Activated B cell treated with CpG ODN at 0.5 μM for 24 hours (primary cell): Measurements from ENCODE around the gene CHMP3. TPM values are rescaled to one million over a fixed set of nuclear protein-coding genes. Genes with fewer than 3 reads are reported as not detected.

Experiments
- ATAC-seq: fragments of 200-7000 bp; cut with Tn5 transposase; one replicate; pipeline ENCODE4 v1.10.0; 2021; ENCODE audit warnings: low read depth, mild to moderate bottlenecking, moderate library complexity
- CTCF ChIA-PET: fragments of 350-600 bp; sonication (Branson Sonifier 250); formaldehyde crosslinking; loops from one replicate; lab custom pipeline; 2021; ENCODE audit warnings: antibody characterized with exemption; lab: Charles Lee
- POLR2A ChIA-PET: fragments of 350-600 bp; sonication (Branson Sonifier 250); formaldehyde crosslinking; loops from one replicate; lab custom pipeline; 2021; ENCODE audit warnings: antibody characterized with exemption; lab: Charles Lee
- DNase-seq: peaks from one replicate; pipeline ENCODE4 v3.0.0; 2022
- H3K27ac Mint-ChIP-seq: one replicate; pipeline ENCODE4 v1.8.0; 2020; ENCODE audit warnings: mixed read lengths
- H3K27me3 Mint-ChIP-seq: one replicate; pipeline ENCODE4 v1.8.0; 2021; ENCODE audit warnings: mixed read lengths
- H3K36me3 Mint-ChIP-seq: one replicate; pipeline ENCODE4 v1.8.0; 2021; ENCODE audit warnings: low read depth, mixed read lengths
- H3K4me1 Mint-ChIP-seq: one replicate; pipeline ENCODE4 v1.8.0; 2021; ENCODE audit warnings: mixed read lengths
- H3K4me3 Mint-ChIP-seq: one replicate; pipeline ENCODE4 v1.8.0; 2020; ENCODE audit warnings: mild to moderate bottlenecking, mixed read lengths
- H3K9me3 Mint-ChIP-seq: one replicate; pipeline ENCODE4 v1.8.0; 2020; ENCODE audit warnings: mixed read lengths
- CTCF ChIP-seq: fragments of 200-600 bp; IDR thresholded peaks from one replicate; pipeline ENCODE4 v1.8.0; 2022; ENCODE audit warnings: antibody characterized with exemption, mild to moderate bottlenecking
- intact Hi-C: fragments of 100-400 bp; cut with micrococcal nuclease; formaldehyde crosslinking; loops from one replicate; pipeline ENCODE4 v1.15.1; 2024
- total RNA-seq: library from RNA; stranded (reverse); gene quantifications from 2 replicates; pipeline ENCODE4 v1.2.3, GENCODE V29; 2022

Gene CHMP3
- total RNA-seq, 1 donor from 2014 or later: 61.4 TPM

- intact Hi-C loops: no loop called here
- H3K27ac Mint-ChIP-seq: no peak overlapping the region
- DNase-seq (no peak), ATAC-seq (no peak)
- no peaks in the 10 kb centered on the region for H3K4me1 Mint-ChIP-seq
- CTCF ChIA-PET: interaction anchor here (0.7 kb wide), 1 partner anchor 204 kb away, joined by 3 read pairs; no protein-coding TSS in a partner anchor
- POLR2A ChIA-PET: interaction anchor here (1.0 kb wide), 1 partner anchor 12 kb away, joined by 3 read pairs; no protein-coding TSS in a partner anchor
- H3K36me3 Mint-ChIP-seq: peaks cover 90% of the 10 kb centered on the region
- no peak overlapping the region for H3K4me3 Mint-ChIP-seq
- H3K9me3 Mint-ChIP-seq: no peaks in the 10 kb centered on the region
- H3K27me3 Mint-ChIP-seq: no peaks in the 10 kb centered on the region
- TF ChIP-seq CTCF: no peak
These were observed 109.0 kb downstream of the CHMP3 start for GRCh38 chr2:86454238-86454637.

DNA sequence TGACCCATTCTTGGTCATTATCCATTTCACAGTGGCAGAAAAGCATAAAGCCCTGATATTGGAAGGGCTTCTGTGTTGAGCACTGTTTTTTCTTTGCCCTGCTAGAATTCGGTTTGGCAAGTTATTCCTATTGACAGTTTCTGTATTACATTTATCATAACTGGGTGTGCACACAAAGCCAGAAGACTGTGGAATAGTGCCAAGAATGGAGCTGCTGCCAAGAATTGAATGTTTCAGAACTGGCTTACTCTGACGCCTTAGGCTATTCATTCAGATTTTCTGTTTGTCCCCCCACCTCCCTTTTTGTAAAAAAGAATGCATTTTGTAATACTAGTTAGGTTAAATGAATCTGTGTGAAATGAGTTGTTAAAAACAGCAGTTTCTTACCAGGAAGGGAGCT, 109.4 kb downstream of the CHMP3 start:
- ChIA-PET CTCF (no interaction called here), POLR2A (interaction anchor here (1.0 kb wide), 1 partner anchor 12 kb away, joined by 3 read pairs; no protein-coding TSS in a partner anchor)
- intact Hi-C loops: no loop called here
- Mint-ChIP-seq H3K4me3 (no peak overlapping the region), H3K27me3 (no peaks in the 10 kb centered on the region), H3K9me3 (no peaks in the 10 kb centered on the region), H3K4me1 (no peaks in the 10 kb centered on the region), H3K27ac (no peak overlapping the region), H3K36me3 (peaks cover 89% of the 10 kb centered on the region)
- DNase-seq: no peak
- no peak for ATAC-seq
- TF ChIP-seq CTCF: no peak

Other genes starting within 250 kb of the CHMP3 start
- gene REEP1, start 225.8 kb downstream of the CHMP3 start, total RNA-seq: not detected in 2 replicates
- 46.0 and 47.6 TPM in 2 replicates for gene KDM3A, start 122.1 kb downstream of the CHMP3 start, total RNA-seq
- 18.6 and 22.2 TPM in 2 replicates for gene RNF103, start 60.4 kb upstream of the CHMP3 start, total RNA-seq
- 26.0 and 26.9 TPM in 2 replicates for gene RMND5A, start 156.8 kb upstream of the CHMP3 start, total RNA-seq
- gene CD8A, start 227.5 kb upstream of the CHMP3 start, total RNA-seq: 0.18 and 0.24 TPM in 2 replicates